ENCODE data around the gene MERTK.
A peak's percentile ranks its signal among the peaks of the same experiment; 100 is the strongest.
"Not testable (repeated sequence)": the region's sequence is repeated elsewhere in the genome, so short reads cannot be mapped to it uniquely, and the experiment has no call there.

The MERTK gene

GRCh38 chr2:112018846-112019245, 120.4 kb downstream of the MERTK start:
- DNase-seq = no peak

GRCh38 chr2:112019569-112019982, 121.2 kb downstream of the MERTK start:
- DNase-seq = no peak

- no peak for DNase-seq
These were observed 122.2 kb downstream of the MERTK start for GRCh38 chr2:112020561-112020960.

- DNase-seq = no peak
These were observed 122.9 kb downstream of the MERTK start for GRCh38 chr2:112021290-112021689.

- peak; percentile 17 for DNase-seq
These were observed 123.4 kb downstream of the MERTK start for GRCh38 chr2:112021781-112022231.

GRCh38 chr2:112023707-112024106, 125.3 kb downstream of the MERTK start:
- no peak for DNase-seq

GRCh38 chr2:112024231-112024630, 125.8 kb downstream of the MERTK start:
- DNase-seq = no peak

- DNase-seq = no peak
These were observed 126.6 kb downstream of the MERTK start for GRCh38 chr2:112024896-112025491.

GRCh38 chr2:112026509-112026908, 128.1 kb downstream of the MERTK start:
- no peak for DNase-seq

GRCh38 chr2:112027767-112028166, 129.4 kb downstream of the MERTK start:
- no peak for DNase-seq

- no peak for DNase-seq
These were observed 130.8 kb downstream of the MERTK start for GRCh38 chr2:112029164-112029563.

GRCh38 chr2:112031473-112032223, 133.2 kb downstream of the MERTK start:
- DNase-seq = no peak

GRCh38 chr2:112032224-112032586, 133.8 kb downstream of the MERTK start:
- DNase-seq = peak; percentile 15

GRCh38 chr2:112032689-112033465, 134.5 kb downstream of the MERTK start:
- DNase-seq = peak; percentile 60

GRCh38 chr2:112033600-112033999, 135.2 kb downstream of the MERTK start:
- DNase-seq = peak; percentile 18

GRCh38 chr2:112034924-112035323, 136.5 kb downstream of the MERTK start:
- DNase-seq = no peak

- DNase-seq = no peak
These were observed 137.4 kb downstream of the MERTK start for GRCh38 chr2:112035786-112036185.

GRCh38 chr2:112039556-112039955, 141.1 kb downstream of the MERTK start:
- not testable (repeated sequence) for DNase-seq

- not testable (repeated sequence) for DNase-seq
These were observed 141.7 kb downstream of the MERTK start for GRCh38 chr2:112040066-112040465.

GRCh38 chr2:112041460-112041859, 143.1 kb downstream of the MERTK start:
- DNase-seq = not testable (repeated sequence)

- no peak for DNase-seq
These were observed 147.1 kb downstream of the MERTK start for GRCh38 chr2:112045446-112046014.

- DNase-seq = no peak
These were observed 147.8 kb downstream of the MERTK start for GRCh38 chr2:112046231-112046630.
